Peyer's patch (tissue), 4 donors: ENCODE data around the gene CCDC185. TPM values are rescaled to one million over a fixed set of nuclear protein-coding genes. Genes with fewer than 3 reads are reported as not detected.

Source experiments
- DNase-seq, 3 donors: peaks; one replicate each; pipeline ENCODE4 v3.0.0-alpha.2; 2017 to 2019
- H3K27ac ChIP-seq, 4 donors: fragments of 200-600 bp; sonication (generic); one replicate each; pipeline ENCODE4 v1.5.1; 2016 to 2019
- H3K27me3 ChIP-seq, 2 donors: fragments of 200-600 bp; sonication (generic); one replicate each; pipeline ENCODE4 v1.5.1; 2019
- H3K36me3 ChIP-seq, 3 donors: fragments of 200-600 bp; sonication (generic); one replicate each; pipeline ENCODE4 v1.5.1; 2016 to 2019
- H3K4me1 ChIP-seq, 4 donors: fragments of 200-600 bp; sonication (generic); one replicate each; pipeline ENCODE4 v1.5.1; 2016 to 2019
- H3K4me3 ChIP-seq, 4 donors: fragments of 200-600 bp; sonication (generic); 1 replicate in 3 of 4; 2 replicates in 1 of 4; pipeline ENCODE4 v1.5.1; 2016 to 2019; ENCODE audit warnings: mild to moderate bottlenecking in 1 of 4
- H3K9me3 ChIP-seq, 4 donors: fragments of 200-600 bp; sonication (generic); one replicate each; pipeline ENCODE4 v1.5.1; 2016 to 2019; ENCODE audit warnings: mild to moderate bottlenecking in 1 of 4
- POLR2A ChIP-seq, 2 donors: fragments of 450-650 bp; IDR thresholded peaks; one replicate each; pipeline ENCODE4 v1.5.1; 2017; ENCODE audit warnings: antibody characterized with exemption in 2 of 2, mild to moderate bottlenecking in 2 of 2, moderate library complexity in 2 of 2
- total RNA-seq, 4 donors: library from RNA; depleted of rRNA; stranded (reverse); fragments of >200 nt; gene quantifications; one replicate each; pipeline ENCODE4 v1.1.0, GENCODE V29; 2016
- TF ChIP-seq, protein P1 (sequence below), 6 experiments: fragments of 450-650 bp in 4 of 6; fragments of 200-600 bp in 2 of 6; sonication (generic) in 1 of 6; IDR thresholded peaks; one replicate each; pipeline ENCODE4 v1.5.1; 2017 to 2019; ENCODE audit warnings: antibody characterized with exemption in 6 of 6, mild to moderate bottlenecking in 3 of 6, moderate library complexity in 1 of 6

CCDC185 gene
- total RNA-seq, 4 donors from 2014 or later = not detected

GRCh38 chr1:223348439-223348838 lies 44.8 kb upstream of the CCDC185 start:
- TF ChIP-seq POLR2A (IDR thresholded peaks at IDR 0.05) = no peak
- TF ChIP-seq, protein P1, sequence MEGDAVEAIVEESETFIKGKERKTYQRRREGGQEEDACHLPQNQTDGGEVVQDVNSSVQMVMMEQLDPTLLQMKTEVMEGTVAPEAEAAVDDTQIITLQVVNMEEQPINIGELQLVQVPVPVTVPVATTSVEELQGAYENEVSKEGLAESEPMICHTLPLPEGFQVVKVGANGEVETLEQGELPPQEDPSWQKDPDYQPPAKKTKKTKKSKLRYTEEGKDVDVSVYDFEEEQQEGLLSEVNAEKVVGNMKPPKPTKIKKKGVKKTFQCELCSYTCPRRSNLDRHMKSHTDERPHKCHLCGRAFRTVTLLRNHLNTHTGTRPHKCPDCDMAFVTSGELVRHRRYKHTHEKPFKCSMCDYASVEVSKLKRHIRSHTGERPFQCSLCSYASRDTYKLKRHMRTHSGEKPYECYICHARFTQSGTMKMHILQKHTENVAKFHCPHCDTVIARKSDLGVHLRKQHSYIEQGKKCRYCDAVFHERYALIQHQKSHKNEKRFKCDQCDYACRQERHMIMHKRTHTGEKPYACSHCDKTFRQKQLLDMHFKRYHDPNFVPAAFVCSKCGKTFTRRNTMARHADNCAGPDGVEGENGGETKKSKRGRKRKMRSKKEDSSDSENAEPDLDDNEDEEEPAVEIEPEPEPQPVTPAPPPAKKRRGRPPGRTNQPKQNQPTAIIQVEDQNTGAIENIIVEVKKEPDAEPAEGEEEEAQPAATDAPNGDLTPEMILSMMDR (IDR thresholded peaks at IDR 0.05) = no peak
- no peak overlapping the region for H3K27ac ChIP-seq

DNA sequence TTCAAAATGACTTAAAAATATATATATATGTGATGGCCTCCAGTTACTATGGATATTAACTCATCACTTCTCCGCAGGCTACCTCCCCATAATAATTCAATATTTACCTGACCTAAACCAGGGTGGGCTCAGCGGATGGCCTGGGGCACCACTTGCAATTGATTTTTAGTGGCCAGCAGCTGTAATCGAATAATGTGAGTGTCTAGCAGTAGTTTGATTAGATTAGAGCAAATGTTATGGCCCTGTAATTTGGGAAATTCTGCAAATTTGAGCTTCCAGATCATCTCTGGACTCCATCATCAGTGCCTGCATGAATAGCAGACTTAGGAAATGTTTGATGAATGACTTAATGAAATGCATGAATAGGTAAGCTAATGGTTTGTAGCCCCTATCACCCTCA lies 44.0 kb upstream of the CCDC185 start:
- H3K27me3 ChIP-seq = no peaks in the 10 kb centered on the region
- no peaks in the 10 kb centered on the region for H3K9me3 ChIP-seq
- H3K4me1 ChIP-seq = no peaks in the 10 kb centered on the region
- H3K27ac ChIP-seq = no peak overlapping the region
- TF ChIP-seq POLR2A (IDR thresholded peaks at IDR 0.05) = no peak
- TF ChIP-seq, protein P1 (IDR thresholded peaks at IDR 0.05) = no peak
- no peak overlapping the region for H3K4me3 ChIP-seq
- no peaks in the 10 kb centered on the region for H3K36me3 ChIP-seq
- no peak for DNase-seq

More at GRCh38 chr1:223348439-223348838, 44.8 kb upstream of the CCDC185 start:
- Histone ChIP-seq H3K4me1 (no peaks in the 10 kb centered on the region), H3K9me3 (no peaks in the 10 kb centered on the region), H3K36me3 (no peaks in the 10 kb centered on the region), H3K4me3 (no peak overlapping the region), H3K27me3 (no peaks in the 10 kb centered on the region)
- DNase-seq = no peak

- H3K27me3 ChIP-seq = no peaks in the 10 kb centered on the region
- no peak for DNase-seq
- no peaks in the 10 kb centered on the region for H3K9me3 ChIP-seq
- TF ChIP-seq POLR2A (IDR thresholded peaks at IDR 0.05) = no peak
- H3K4me1 ChIP-seq = no peaks in the 10 kb centered on the region
- no peak overlapping the region for H3K27ac ChIP-seq
- H3K36me3 ChIP-seq = no peaks in the 10 kb centered on the region
- no peak overlapping the region for H3K4me3 ChIP-seq
Observed at GRCh38 chr1:223350361-223350908, 42.8 kb upstream of the CCDC185 start.

DNA sequence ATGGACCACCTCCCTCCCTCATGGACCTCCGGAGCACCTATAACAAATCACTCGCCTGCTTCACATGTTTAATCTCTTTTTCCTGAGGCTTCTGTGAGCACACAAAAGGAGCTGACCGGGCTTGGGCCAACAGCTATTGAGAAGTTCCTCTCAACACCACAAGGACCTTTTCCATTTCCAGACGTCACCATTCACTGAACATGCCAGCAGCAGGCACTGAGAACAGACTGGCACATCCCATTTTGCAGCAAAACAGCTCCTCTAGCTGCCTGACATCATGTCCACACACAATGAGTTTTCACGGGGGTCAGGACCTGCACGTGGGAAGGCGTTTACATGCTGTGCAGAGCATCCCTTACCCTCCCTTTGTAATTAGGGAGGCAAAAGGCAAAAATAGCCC lies 40.3 kb upstream of the CCDC185 start:
- no peak for TF ChIP-seq POLR2A (IDR thresholded peaks at IDR 0.05)
- TF ChIP-seq, protein P1 (IDR thresholded peaks at IDR 0.05) = no peak
- no peak overlapping the region for H3K27ac ChIP-seq
- DNase-seq = no peak

GRCh38 chr1:223353939-223354338 lies 39.3 kb upstream of the CCDC185 start:
- no peak for DNase-seq
- Histone ChIP-seq H3K27me3 (no peaks in the 10 kb centered on the region), H3K4me1 (no peaks in the 10 kb centered on the region), H3K27ac (no peak overlapping the region), H3K36me3 (no peaks in the 10 kb centered on the region), H3K9me3 (no peaks in the 10 kb centered on the region), H3K4me3 (no peak overlapping the region)
- TF ChIP-seq, protein P1 (IDR thresholded peaks at IDR 0.05) = no peak
- no peak for TF ChIP-seq POLR2A (IDR thresholded peaks at IDR 0.05)

More for the DNA sequence above, 40.3 kb upstream of the CCDC185 start:
- no peak overlapping the region for H3K4me3 ChIP-seq
- no peaks in the 10 kb centered on the region for H3K4me1 ChIP-seq
- no peaks in the 10 kb centered on the region for H3K36me3 ChIP-seq
- H3K27me3 ChIP-seq = no peaks in the 10 kb centered on the region
- no peaks in the 10 kb centered on the region for H3K9me3 ChIP-seq

- no peaks in the 10 kb centered on the region for H3K36me3 ChIP-seq
- TF ChIP-seq, protein P1 (IDR thresholded peaks at IDR 0.05) = no peak
- no peak for TF ChIP-seq POLR2A (IDR thresholded peaks at IDR 0.05)
- no peak overlapping the region for H3K27ac ChIP-seq
- DNase-seq = no peak
- no peaks in the 10 kb centered on the region for H3K27me3 ChIP-seq
- H3K4me3 ChIP-seq = no peak overlapping the region
- no peaks in the 10 kb centered on the region for H3K9me3 ChIP-seq
- no peaks in the 10 kb centered on the region for H3K4me1 ChIP-seq
Observed at GRCh38 chr1:223355699-223356098, 37.5 kb upstream of the CCDC185 start.
